Measurements from ENCODE around the gene TMEM150A. TPM values are rescaled to one million over a fixed set of nuclear protein-coding genes. Genes with fewer than 3 reads are reported as not detected.

The TMEM150A gene
- total RNA-seq, 2 experiments from 2014 or later, result 0.92 to 1.1 TPM

DNA sequence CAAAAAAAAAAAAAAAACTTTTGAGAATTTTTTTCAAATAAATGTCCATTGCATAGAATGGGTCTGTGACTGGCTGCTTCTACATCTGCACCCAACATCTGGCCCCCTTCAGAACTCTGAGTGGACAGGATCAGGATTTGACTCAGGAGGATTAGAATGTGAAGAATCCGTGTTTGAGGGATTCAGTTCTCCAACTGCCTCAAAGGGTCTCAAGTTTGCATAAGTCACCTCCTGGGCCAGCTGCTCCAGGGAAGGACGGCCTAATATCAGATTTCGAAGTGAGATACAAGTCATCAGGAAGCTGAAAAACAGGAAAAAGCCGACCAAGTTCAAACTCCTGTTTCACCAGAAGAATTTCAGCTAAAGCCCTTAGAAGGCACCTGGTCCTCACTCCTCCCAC lies 52.7 kb downstream of the TMEM150A start:
- H3K36me3 ChIP-seq (ENCODE audit: insufficient read depth, low read length), result peaks cover 83% of the 10 kb centered on the region
- H3K9me2 ChIP-seq (ENCODE audit: insufficient read depth, low read length), result no peaks in the 10 kb centered on the region
- H3K79me2 ChIP-seq (ENCODE audit: insufficient read depth, low read depth, low read length), result no peaks in the 10 kb centered on the region
- no peak for DNase-seq (ENCODE audit: low spot score)
- TF ChIP-seq, protein P1, sequence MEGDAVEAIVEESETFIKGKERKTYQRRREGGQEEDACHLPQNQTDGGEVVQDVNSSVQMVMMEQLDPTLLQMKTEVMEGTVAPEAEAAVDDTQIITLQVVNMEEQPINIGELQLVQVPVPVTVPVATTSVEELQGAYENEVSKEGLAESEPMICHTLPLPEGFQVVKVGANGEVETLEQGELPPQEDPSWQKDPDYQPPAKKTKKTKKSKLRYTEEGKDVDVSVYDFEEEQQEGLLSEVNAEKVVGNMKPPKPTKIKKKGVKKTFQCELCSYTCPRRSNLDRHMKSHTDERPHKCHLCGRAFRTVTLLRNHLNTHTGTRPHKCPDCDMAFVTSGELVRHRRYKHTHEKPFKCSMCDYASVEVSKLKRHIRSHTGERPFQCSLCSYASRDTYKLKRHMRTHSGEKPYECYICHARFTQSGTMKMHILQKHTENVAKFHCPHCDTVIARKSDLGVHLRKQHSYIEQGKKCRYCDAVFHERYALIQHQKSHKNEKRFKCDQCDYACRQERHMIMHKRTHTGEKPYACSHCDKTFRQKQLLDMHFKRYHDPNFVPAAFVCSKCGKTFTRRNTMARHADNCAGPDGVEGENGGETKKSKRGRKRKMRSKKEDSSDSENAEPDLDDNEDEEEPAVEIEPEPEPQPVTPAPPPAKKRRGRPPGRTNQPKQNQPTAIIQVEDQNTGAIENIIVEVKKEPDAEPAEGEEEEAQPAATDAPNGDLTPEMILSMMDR (conservative IDR thresholded peaks at IDR 0.05; ENCODE audit: low read length), result no peak
- no peak overlapping the region for H3K4me3 ChIP-seq (ENCODE audit: low read depth, low read length, poor library complexity, severe bottlenecking)
- no peak overlapping the region for H2AFZ ChIP-seq (ENCODE audit: low read length)
- intact Hi-C loops (cut with micrococcal nuclease; ENCODE audit: unreplicated experiment), result no loop called here
- BruUV-seq (replicated peaks), result no TSS peak
- POLR2A ChIA-PET, result interaction anchor here (0.6 to 5.3 kb wide), 6 partner anchors 9 to 167 kb away, joined by 3 to 48 read pairs (median 6); partner anchors contain the start of gene MAT2A
- no peak overlapping the region for H3K4me2 ChIP-seq (ENCODE audit: low read length)
- CTCF ChIA-PET (ENCODE audit: unreplicated experiment), result interaction anchor here (0.6 to 2.7 kb wide), 2 partner anchors 113 to 130 kb away, joined by 4 to 7 read pairs; no protein-coding TSS in a partner anchor
- H3K27ac ChIP-seq (ENCODE audit: low read depth, low read length, poor library complexity, severe bottlenecking), result no peak overlapping the region
- no peaks in the 10 kb centered on the region for H3K9me3 ChIP-seq (ENCODE audit: low read length)
- H3K4me1 ChIP-seq (ENCODE audit: insufficient read depth, low read length, poor library complexity, severe bottlenecking), result no peaks in the 10 kb centered on the region
- H4K20me1 ChIP-seq (ENCODE audit: insufficient read depth, low read length), result no peaks in the 10 kb centered on the region; the same call in 1 of the 2 replicates

DNA sequence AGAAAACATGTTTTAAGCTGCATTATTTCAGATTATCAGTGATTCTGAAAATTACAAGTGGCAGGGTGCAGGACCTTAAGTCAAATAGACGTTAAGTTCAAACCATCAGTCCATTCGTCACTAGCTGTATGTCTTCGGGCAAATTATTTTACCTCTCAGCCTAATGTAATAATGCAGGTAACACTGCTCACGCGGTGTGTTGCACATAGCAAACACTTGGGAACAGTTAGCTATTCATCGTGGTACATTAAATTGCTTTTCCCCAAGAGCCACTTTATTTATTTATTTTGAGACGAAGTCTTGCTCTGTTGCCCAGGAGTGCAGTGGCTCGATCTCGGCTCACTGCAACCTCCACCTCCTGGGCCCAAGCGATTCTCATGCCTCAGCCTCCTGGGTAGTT lies 53.4 kb downstream of the TMEM150A start:
- Histone ChIP-seq H3K4me1 (ENCODE audit: insufficient read depth, low read length, poor library complexity, severe bottlenecking) (no peaks in the 10 kb centered on the region), H3K4me2 (ENCODE audit: low read length) (no peak overlapping the region), H3K9me2 (ENCODE audit: insufficient read depth, low read length) (no peaks in the 10 kb centered on the region), H3K27ac (ENCODE audit: low read depth, low read length, poor library complexity, severe bottlenecking) (no peak overlapping the region), H3K4me3 (ENCODE audit: low read depth, low read length, poor library complexity, severe bottlenecking) (no peak overlapping the region), H4K20me1 (ENCODE audit: insufficient read depth, low read length) (no peaks in the 10 kb centered on the region; the same call in 1 of the 2 replicates), H2AFZ (ENCODE audit: low read length) (no peak overlapping the region), H3K79me2 (ENCODE audit: insufficient read depth, low read depth, low read length) (no peaks in the 10 kb centered on the region), H3K9me3 (ENCODE audit: low read length) (no peaks in the 10 kb centered on the region), H3K36me3 (ENCODE audit: insufficient read depth, low read length) (peaks cover 83% of the 10 kb centered on the region)
- BruUV-seq (replicated peaks), result no TSS peak
- no peak for DNase-seq (ENCODE audit: low spot score)
- intact Hi-C loops (cut with micrococcal nuclease; ENCODE audit: unreplicated experiment), result no loop called here
- ChIA-PET POLR2A (interaction anchor here (0.6 to 5.3 kb wide), 7 partner anchors 10 to 168 kb away, joined by 3 to 48 read pairs (median 5); partner anchors contain the start of gene MAT2A), CTCF (ENCODE audit: unreplicated experiment) (interaction anchor here (2.7 kb wide), 1 partner anchor 130 kb away, joined by 7 read pairs; no protein-coding TSS in a partner anchor)
- TF ChIP-seq, protein P1 (conservative IDR thresholded peaks at IDR 0.05; ENCODE audit: low read length), result no peak
- no peak for TF ChIP-seq EZH2phosphoT487 (IDR thresholded peaks at IDR 0.05; ENCODE audit: borderline replicate concordance, low read depth, low read length)

DNA sequence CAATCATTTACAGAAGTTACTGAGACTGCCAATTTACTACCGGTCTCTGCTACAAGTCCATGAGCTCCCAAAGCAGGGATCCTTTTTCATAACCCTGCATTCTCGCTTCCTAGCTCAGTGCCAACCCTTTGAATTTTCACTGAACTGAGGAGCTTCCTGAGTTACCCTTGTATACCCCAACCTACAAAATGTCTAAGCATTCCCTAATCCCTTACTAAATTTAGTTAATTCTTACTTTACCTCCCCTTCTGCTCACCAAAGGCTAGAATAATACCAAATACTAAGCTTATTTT lies 53.9 kb downstream of the TMEM150A start:
- ChIA-PET POLR2A (interaction anchor here (0.5 to 5.3 kb wide), 4 partner anchors 9 to 903 kb away, joined by 4 to 48 read pairs (median 6); partner anchors contain the start of gene MAT2A), CTCF (ENCODE audit: unreplicated experiment) (interaction anchor here (2.7 kb wide), 1 partner anchor 129 kb away, joined by 7 read pairs; no protein-coding TSS in a partner anchor)
- no peaks in the 10 kb centered on the region; the same call in 1 of the 2 replicates for H4K20me1 ChIP-seq (ENCODE audit: insufficient read depth, low read length)
- no peaks in the 10 kb centered on the region for H3K9me3 ChIP-seq (ENCODE audit: low read length)
- H3K4me2 ChIP-seq (ENCODE audit: low read length), result no peak overlapping the region
- H3K4me1 ChIP-seq (ENCODE audit: insufficient read depth, low read length, poor library complexity, severe bottlenecking), result no peaks in the 10 kb centered on the region
- no TSS peak for BruUV-seq (replicated peaks)
- H3K79me2 ChIP-seq (ENCODE audit: insufficient read depth, low read depth, low read length), result no peaks in the 10 kb centered on the region
- intact Hi-C loops (cut with micrococcal nuclease; ENCODE audit: unreplicated experiment), result no loop called here
- no peak overlapping the region for H2AFZ ChIP-seq (ENCODE audit: low read length)
- H3K4me3 ChIP-seq (ENCODE audit: low read depth, low read length, poor library complexity, severe bottlenecking), result no peak overlapping the region
- H3K9me2 ChIP-seq (ENCODE audit: insufficient read depth, low read length), result no peaks in the 10 kb centered on the region
- H3K36me3 ChIP-seq (ENCODE audit: insufficient read depth, low read length), result peaks cover 86% of the 10 kb centered on the region
- no peak for DNase-seq (ENCODE audit: low spot score)
- TF ChIP-seq, protein P1 (conservative IDR thresholded peaks at IDR 0.05; ENCODE audit: low read length), result no peak
- TF ChIP-seq EZH2phosphoT487 (IDR thresholded peaks at IDR 0.05; ENCODE audit: borderline replicate concordance, low read depth, low read length), result no peak
- no peak overlapping the region for H3K27ac ChIP-seq (ENCODE audit: low read depth, low read length, poor library complexity, severe bottlenecking)

Data from OCI-LY7 (cell line).